Tibial nerve (tissue), 4 donors: Measurements from ENCODE around the gene RBM26. TPM values are rescaled to one million over a fixed set of nuclear protein-coding genes. Genes with fewer than 3 reads are reported as not detected.
"Not testable (repeated sequence)": the region's sequence is repeated elsewhere in the genome, so short reads cannot be mapped to it uniquely, and the experiment has no call there.

ENCODE experiments used
- DNase-seq, 2 donors: peaks; one replicate each; pipeline ENCODE4 v3.0.0-alpha.2; 2019; ENCODE audit warnings: low spot score in 2 of 2
- H3K27ac ChIP-seq, 4 donors: fragments of 200-600 bp; sonication (generic) in 3 of 4; one replicate each; pipeline ENCODE4 v1.5.1; 2017 to 2019; ENCODE audit warnings: mild to moderate bottlenecking in 1 of 4
- H3K27me3 ChIP-seq, 2 donors: fragments of 200-600 bp; sonication (generic) in 1 of 2; one replicate each; pipeline versions ENCODE4 v1.5.1 to v1.6.0; 2017 to 2019
- H3K36me3 ChIP-seq, 3 donors: fragments of 200-600 bp; sonication (generic); one replicate each; pipeline ENCODE4 v1.5.1; 2018 to 2019
- H3K4me1 ChIP-seq, 4 donors: fragments of 200-600 bp; sonication (generic) in 3 of 4; one replicate each; pipeline ENCODE4 v1.5.1; 2017 to 2019
- H3K4me3 ChIP-seq, 4 donors: fragments of 200-600 bp; sonication (generic) in 3 of 4; one replicate each; pipeline ENCODE4 v1.5.1; 2017 to 2019; ENCODE audit warnings: mild to moderate bottlenecking in 1 of 4, moderate library complexity in 1 of 4
- H3K9me3 ChIP-seq, 4 donors: fragments of 200-600 bp; sonication (generic) in 3 of 4; one replicate each; pipeline ENCODE4 v1.5.1; 2017 to 2019
- CTCF ChIP-seq, 5 experiments: fragments of 200-600 bp in 3 of 5; fragments of 450-650 bp in 2 of 5; sonication (generic) in 3 of 5; IDR thresholded peaks; one replicate each; pipeline ENCODE4 v1.5.1; 2016 to 2019; ENCODE audit warnings: antibody characterized with exemption in 5 of 5, mild to moderate bottlenecking in 3 of 5, moderate library complexity in 2 of 5
- EP300 ChIP-seq, 2 donors: sonication (generic); formaldehyde crosslinking; IDR thresholded peaks; one replicate each; pipeline ENCODE4 v1.6.1; 2017; ENCODE audit warnings: antibody characterized with exemption in 2 of 2, mild to moderate bottlenecking in 1 of 2
- POLR2A ChIP-seq, 2 donors: fragments of 450-650 bp; IDR thresholded peaks; one replicate each; pipeline ENCODE4 v1.6.1; 2017; ENCODE audit warnings: antibody characterized with exemption in 2 of 2, mild to moderate bottlenecking in 2 of 2, moderate library complexity in 2 of 2
- WGBS, 2 donors: methylation state at CpG; one replicate each; pipeline ENCODE4 v1.1.5; 2018; 5-methylcytosine and 5-hydroxymethylcytosine counted together
- total RNA-seq, 4 donors: library from RNA; depleted of rRNA; stranded (reverse); fragments of >200 nt; gene quantifications; one replicate each; pipeline ENCODE4 v1.1.0, GENCODE V29; 2016

Gene RBM26
- total RNA-seq, 4 donors from 2014 or later = 37.3 to 55.3 (median 43.3) TPM

GRCh38 chr13:79282508-79282907 is 123.5 kb downstream of the RBM26 start:
- Histone ChIP-seq H3K36me3 (no peaks in the 10 kb centered on the region), H3K9me3 (no peaks in the 10 kb centered on the region), H3K4me1 (no peaks in the 10 kb centered on the region), H3K4me3 (no peak overlapping the region), H3K27ac (no peak overlapping the region), H3K27me3 (no peaks in the 10 kb centered on the region)
- TF ChIP-seq POLR2A (IDR thresholded peaks at IDR 0.05) (no peak), EP300 (IDR thresholded peaks at IDR 0.05) (no peak), CTCF (IDR thresholded peaks at IDR 0.05) (no peak)
- DNase-seq = no peak
- 68 to 76% methylated on average over 4 of the region's 4 CpGs for WGBS, 2 donors

- WGBS, 2 donors = 36 to 47% methylated on average over 3 of the region's 3 CpGs
- TF ChIP-seq CTCF (IDR thresholded peaks at IDR 0.05) (no peak), EP300 (IDR thresholded peaks at IDR 0.05) (no peak), POLR2A (IDR thresholded peaks at IDR 0.05) (no peak)
- H3K27ac ChIP-seq = no peak overlapping the region
- DNase-seq = no peak
- no peaks in the 10 kb centered on the region for H3K36me3 ChIP-seq
- no peaks in the 10 kb centered on the region for H3K9me3 ChIP-seq
- no peaks in the 10 kb centered on the region for H3K27me3 ChIP-seq
- no peaks in the 10 kb centered on the region for H3K4me1 ChIP-seq
- H3K4me3 ChIP-seq = no peak overlapping the region
Measured at GRCh38 chr13:79281339-79281747, 124.7 kb downstream of the RBM26 start.

GRCh38 chr13:79279735-79280134 is 126.3 kb downstream of the RBM26 start:
- WGBS, 2 donors = 83 to 87% methylated on average over 12 of the region's 12 CpGs
- DNase-seq, H3K4me1 ChIP-seq, H3K4me3 ChIP-seq, H3K9me3 ChIP-seq, H3K27ac ChIP-seq, H3K27me3 ChIP-seq, H3K36me3 ChIP-seq: not testable (repeated sequence)

GRCh38 chr13:79273045-79273444 is 133.0 kb downstream of the RBM26 start:
- Histone ChIP-seq H3K36me3 (no peaks in the 10 kb centered on the region), H3K4me3 (no peak overlapping the region), H3K27ac (no peak overlapping the region), H3K9me3 (peaks cover 0 to 7% (median 0%) of the 10 kb centered on the region in 4 donors), H3K27me3 (no peaks in the 10 kb centered on the region), H3K4me1 (no peaks in the 10 kb centered on the region)
- DNase-seq = no peak
- no peak for TF ChIP-seq POLR2A (IDR thresholded peaks at IDR 0.05)
- no peak for TF ChIP-seq EP300 (IDR thresholded peaks at IDR 0.05)
- no peak for TF ChIP-seq CTCF (IDR thresholded peaks at IDR 0.05)

GRCh38 chr13:79271616-79272015 is 134.4 kb downstream of the RBM26 start:
- Histone ChIP-seq H3K4me3 (no peak overlapping the region), H3K9me3 (peaks cover 0 to 7% (median 0%) of the 10 kb centered on the region in 4 donors), H3K27ac (no peak overlapping the region), H3K36me3 (no peaks in the 10 kb centered on the region), H3K4me1 (no peaks in the 10 kb centered on the region), H3K27me3 (no peaks in the 10 kb centered on the region)
- WGBS, 2 donors = 5 to 10% methylated on average over 1 of the region's 1 CpG
- DNase-seq = no peak
- TF ChIP-seq CTCF (IDR thresholded peaks at IDR 0.05) (no peak), POLR2A (IDR thresholded peaks at IDR 0.05) (no peak), EP300 (IDR thresholded peaks at IDR 0.05) (no peak)

GRCh38 chr13:79270859-79271258 is 135.2 kb downstream of the RBM26 start:
- no peak overlapping the region for H3K27ac ChIP-seq
- no peak overlapping the region for H3K4me3 ChIP-seq
- no peaks in the 10 kb centered on the region for H3K36me3 ChIP-seq
- H3K4me1 ChIP-seq = no peaks in the 10 kb centered on the region
- H3K9me3 ChIP-seq = peaks cover 0 to 7% (median 0%) of the 10 kb centered on the region in 4 donors
- no peak for DNase-seq
- TF ChIP-seq EP300 (IDR thresholded peaks at IDR 0.05) = no peak
- TF ChIP-seq POLR2A (IDR thresholded peaks at IDR 0.05) = no peak
- TF ChIP-seq CTCF (IDR thresholded peaks at IDR 0.05) = no peak
- no peaks in the 10 kb centered on the region for H3K27me3 ChIP-seq
- WGBS, 2 donors = 81 to 84% methylated on average over 3 of the region's 3 CpGs
